Smooth muscle cell (in vitro differentiated cells): ENCODE results near the gene BARX1. TPM values are rescaled to one million over a fixed set of nuclear protein-coding genes. Genes with fewer than 3 reads are reported as not detected.
A peak's percentile ranks its signal among the peaks of the same experiment; 100 is the strongest.

Experiments
- DNase-seq: peaks from one replicate; lab custom pipeline; 2025; ENCODE audit not compliant: unreplicated experiment; lab: John Stamatoyannopoulos, UW
- H2AFZ ChIP-seq: fragments of 200-600 bp; sonication (generic); 2 replicates; pipeline ENCODE4 v1.6.0; 2016; ENCODE audit warnings: antibody characterized with exemption, low read depth, mild to moderate bottlenecking
- H3F3A ChIP-seq: fragments of 200-600 bp; sonication (generic); 2 replicates; pipeline ENCODE4 v1.6.0; 2017; ENCODE audit warnings: antibody characterized with exemption, low read depth
- H3K27ac ChIP-seq: fragments of 200-600 bp; sonication (generic); 2 replicates; pipeline ENCODE4 v1.5.1; 2016; ENCODE audit warnings: low read depth, mild to moderate bottlenecking
- H3K27me3 ChIP-seq: fragments of 200-600 bp; sonication (generic); 2 replicates; pipeline ENCODE4 v1.6.1; 2016; ENCODE audit warnings: low read depth, mild to moderate bottlenecking
- H3K36me3 ChIP-seq: fragments of 200-600 bp; sonication (generic); 2 replicates; pipeline ENCODE4 v1.5.1; 2016; ENCODE audit warnings: low read depth
- H3K4me1 ChIP-seq: fragments of 200-600 bp; sonication (generic); 2 replicates; pipeline ENCODE4 v1.5.1; 2016; ENCODE audit warnings: low read depth
- H3K4me2 ChIP-seq: fragments of 200-600 bp; sonication (generic); 2 replicates; pipeline ENCODE4 v1.6.0; 2016; ENCODE audit warnings: mild to moderate bottlenecking
- H3K4me3 ChIP-seq: fragments of 200-600 bp; sonication (generic); 2 replicates; pipeline ENCODE4 v1.5.1; 2016; ENCODE audit warnings: mild to moderate bottlenecking
- H3K79me2 ChIP-seq: fragments of 200-600 bp; sonication (generic); 2 replicates; pipeline ENCODE4 v1.6.0; 2016; ENCODE audit warnings: low read depth, mild to moderate bottlenecking
- H3K9ac ChIP-seq: fragments of 200-600 bp; sonication (generic); 2 replicates; pipeline ENCODE4 v1.6.0; 2016; ENCODE audit warnings: low read depth
- H3K9me3 ChIP-seq: fragments of 200-600 bp; sonication (generic); replicated peaks from 2 replicates; pipeline ENCODE4 v1.5.1; 2016; ENCODE audit warnings: low read depth
- H4K20me1 ChIP-seq: fragments of 200-600 bp; sonication (generic); 2 replicates; pipeline ENCODE4 v1.6.0; 2016; ENCODE audit warnings: low read depth
- CTCF ChIP-seq: fragments of 200-600 bp; sonication (generic); IDR thresholded peaks from 2 replicates; pipeline ENCODE4 v1.5.1; 2017; ENCODE audit warnings: borderline replicate concordance, mild to moderate bottlenecking, antibody characterized with exemption; ENCODE audit not compliant: insufficient read depth, poor library complexity, severe bottlenecking
- WGBS: methylation state at CpG from one replicate; pipeline ENCODE4 v1.1.7; 2016; ENCODE audit warnings: low lambda C conversion rate; 5-methylcytosine and 5-hydroxymethylcytosine counted together
- polyA plus RNA-seq: library from polyadenylated mRNA; unstranded; fragments of >200 nt; fragmentation: Nextera tagmentation; extraction: Ambion mirVana; gene quantifications from 2 replicates; pipeline ENCODE4 v1.2.1, GENCODE V29; 2016
- total RNA-seq: library from RNA; depleted of rRNA; stranded (reverse); fragments of >200 nt; gene quantifications from 2 replicates; pipeline ENCODE4 v1.2.3, GENCODE V29; 2014

BARX1 gene
- total and polyA plus RNA-seq, 2 experiments from 2014 or later = 6.1 TPM

- TF ChIP-seq CTCF = no peak
- peak overlapping the region; percentile 38 for H3K4me3 ChIP-seq
- 2% methylated on average over 48 of the region's 50 CpGs for WGBS
- H3K79me2 ChIP-seq = no peaks in the 10 kb centered on the region
- no peak overlapping the region for H3K27ac ChIP-seq
- no peak overlapping the region for H3K9ac ChIP-seq
- H3K9me3 ChIP-seq = no peaks in the 10 kb centered on the region
- peaks cover 100% of the 10 kb centered on the region for H3K27me3 ChIP-seq
- no peaks in the 10 kb centered on the region for H3K36me3 ChIP-seq
- H3F3A ChIP-seq = no peaks in the 10 kb centered on the region
- H3K4me2 ChIP-seq = peak overlapping the region; percentile 83
- H2AFZ ChIP-seq = no peak overlapping the region
- H4K20me1 ChIP-seq = no peaks in the 10 kb centered on the region
- DNase-seq = no peak
- H3K4me1 ChIP-seq = peaks cover 8% of the 10 kb centered on the region
Observed at GRCh38 chr9:93945400-93946337, 9.5 kb downstream of the BARX1 start.

GRCh38 chr9:93944011-93944410 is 11.1 kb downstream of the BARX1 start:
- 72% methylated on average over 4 of the region's 4 CpGs for WGBS
- H2AFZ ChIP-seq = no peak overlapping the region
- H3K9me3 ChIP-seq = no peaks in the 10 kb centered on the region
- peaks cover 7% of the 10 kb centered on the region for H3K4me1 ChIP-seq
- no peak overlapping the region for H3K4me2 ChIP-seq
- H3K27ac ChIP-seq = no peak overlapping the region
- no peak for TF ChIP-seq CTCF
- peaks cover 98% of the 10 kb centered on the region for H3K27me3 ChIP-seq
- H3F3A ChIP-seq = no peaks in the 10 kb centered on the region
- no peak overlapping the region for H3K4me3 ChIP-seq
- H3K36me3 ChIP-seq = no peaks in the 10 kb centered on the region
- no peak overlapping the region for H3K9ac ChIP-seq
- no peak for DNase-seq
- H3K79me2 ChIP-seq = no peaks in the 10 kb centered on the region
- H4K20me1 ChIP-seq = no peaks in the 10 kb centered on the region

GRCh38 chr9:93942161-93942560 is 13.0 kb downstream of the BARX1 start:
- Histone ChIP-seq H3K9ac (no peak overlapping the region), H3K27ac (no peak overlapping the region), H3K4me2 (no peak overlapping the region), H2AFZ (no peak overlapping the region), H3K36me3 (no peaks in the 10 kb centered on the region), H3F3A (no peaks in the 10 kb centered on the region), H3K9me3 (no peaks in the 10 kb centered on the region), H3K27me3 (peaks cover 91% of the 10 kb centered on the region), H4K20me1 (no peaks in the 10 kb centered on the region), H3K4me1 (no peaks in the 10 kb centered on the region), H3K4me3 (no peak overlapping the region), H3K79me2 (no peaks in the 10 kb centered on the region)
- DNase-seq = no peak
- no peak for TF ChIP-seq CTCF
- 85% methylated on average over 7 of the region's 7 CpGs for WGBS
